Measurements from ENCODE around the gene KATNIP. TPM values are rescaled to one million over a fixed set of nuclear protein-coding genes. Genes with fewer than 3 reads are reported as not detected.

Gene KATNIP
- total and polyA plus RNA-seq, 2 of the 13 experiments (the other 11 are each of a cell fraction or from before 2014, with no cell fraction given) = 9.7 to 12.0 TPM

DNA sequence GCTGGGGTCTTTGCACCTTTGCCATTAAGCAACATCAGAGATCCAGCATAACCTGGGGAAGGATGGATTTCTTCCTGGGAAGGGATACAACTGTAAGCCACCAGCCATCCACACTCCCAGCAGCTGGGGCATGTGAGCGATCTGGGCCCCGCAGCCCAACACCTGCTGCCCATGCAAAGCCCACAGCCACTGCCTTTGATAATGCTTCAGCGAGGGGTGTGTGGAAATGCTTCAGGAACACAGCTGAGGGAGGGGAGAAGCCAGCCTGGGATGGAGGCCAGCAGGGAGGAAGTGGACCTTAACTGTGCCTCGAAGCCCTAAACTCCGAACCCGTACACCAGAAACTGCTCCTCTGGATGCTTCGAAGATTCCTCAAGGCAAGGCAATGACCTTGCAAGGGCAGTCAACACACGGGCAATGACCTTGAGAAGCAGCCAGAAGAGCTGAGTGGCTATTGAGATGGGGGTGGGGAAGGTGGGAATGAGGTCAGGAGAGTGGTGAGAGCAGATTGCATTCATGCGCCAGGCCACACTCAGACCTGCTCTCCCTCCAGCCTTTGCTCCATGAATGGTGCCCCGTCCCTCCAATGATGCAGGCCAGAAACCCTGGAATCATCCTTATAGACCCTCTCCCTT, 49.1 kb downstream of the KATNIP start:
- Histone ChIP-seq H3K9ac (ENCODE audit: insufficient read depth, low read depth, low read length) (no peak overlapping the region), H3K27me3 (ENCODE audit: control insufficient read depth in 1 of 2, insufficient read depth in 2 of 2, low read length in 2 of 2) (no peaks in the 10 kb centered on the region), H3K9me3 (ENCODE audit: low read length) (no peaks in the 10 kb centered on the region), H3K4me2 (ENCODE audit: low read depth, low read length) (no peak overlapping the region), H3K36me3 (replicated peaks in 1 of 2; ENCODE audit: control insufficient read depth in 1 of 2, insufficient read depth in 2 of 2, low read length in 2 of 2) (no peaks in the 10 kb centered on the region), H4K20me1 (ENCODE audit: insufficient read depth, low read length) (no peaks in the 10 kb centered on the region), H3K4me1 (ENCODE audit: insufficient read depth, low read length) (peaks cover 14% of the 10 kb centered on the region), H3K27ac (ENCODE audit: extremely low read length, insufficient read depth, low read length) (no peak overlapping the region), H3K4me3 (replicated peaks in 1 of 3; ENCODE audit: insufficient read depth in 1 of 3, low read depth in 2 of 3, low read length in 3 of 3) (no peak overlapping the region), H2AFZ (ENCODE audit: low read length) (no peak overlapping the region), H3K79me2 (ENCODE audit: insufficient read depth, low read length) (no peaks in the 10 kb centered on the region)
- DNase-seq (ENCODE audit: low spot score) = no peak
- POLR2A ChIA-PET = no interaction called here
- 91% methylated on average over 9 of the region's 10 CpGs for WGBS (ENCODE audit: low lambda C conversion rate)
- CTCF ChIA-PET (ENCODE audit: low intra/inter-chr PET ratio, low total read pairs) = no interaction called here
- no peak for FAIRE-seq
- intact Hi-C loops (cut with micrococcal nuclease; ENCODE audit: unreplicated experiment) (no loop called here), in situ Hi-C loops (cut with HindIII; ENCODE audit: extremely low pct_ligation_motif_present, low pct_unique_long_range_greater_than_20kb) (no loop called here)
- no peak for ATAC-seq
- BruUV-seq (replicated peaks) = no TSS peak
- TF ChIP-seq ZNF552 (CRISPR knock-in tag; IDR thresholded peaks at IDR 0.05; ENCODE audit: borderline replicate concordance) = no peak
- TF ChIP-seq HNF4A (CRISPR knock-in tag; IDR thresholded peaks at IDR 0.05) = no peak
- TF ChIP-seq ZNF138 (CRISPR knock-in tag; IDR thresholded peaks at IDR 0.05; ENCODE audit: low read depth) = no peak

DNA sequence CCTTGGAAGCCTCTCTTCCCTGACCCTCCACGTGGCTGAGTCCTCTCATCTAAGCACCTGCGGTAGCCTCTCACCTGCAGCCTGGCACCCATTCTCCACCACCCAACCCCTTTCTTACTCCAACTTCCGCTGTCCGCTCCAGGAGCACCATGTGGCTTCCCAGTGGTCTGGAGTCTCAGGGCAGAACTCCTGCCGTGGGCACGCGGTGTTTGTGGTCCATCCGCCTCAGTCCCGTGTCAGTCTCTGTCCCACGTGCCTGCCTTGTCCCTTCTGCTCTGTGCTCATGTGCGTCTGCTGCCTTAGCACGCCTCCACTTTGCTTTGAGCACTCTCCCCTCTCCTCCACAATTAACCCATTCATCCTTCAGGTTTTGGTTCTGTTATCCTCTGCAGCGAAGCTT, 49.7 kb downstream of the KATNIP start:
- H3K9me3 ChIP-seq (ENCODE audit: low read length) = no peaks in the 10 kb centered on the region
- no peaks in the 10 kb centered on the region for H4K20me1 ChIP-seq (ENCODE audit: insufficient read depth, low read length)
- POLR2A ChIA-PET = no interaction called here
- H3K4me3 ChIP-seq (replicated peaks in 1 of 3; ENCODE audit: insufficient read depth in 1 of 3, low read depth in 2 of 3, low read length in 3 of 3) = no peak overlapping the region
- no peak overlapping the region for H3K9ac ChIP-seq (ENCODE audit: insufficient read depth, low read depth, low read length)
- BruUV-seq (replicated peaks) = no TSS peak
- no peak overlapping the region for H3K27ac ChIP-seq (ENCODE audit: extremely low read length, insufficient read depth, low read length)
- H3K4me2 ChIP-seq (ENCODE audit: low read depth, low read length) = no peak overlapping the region
- in situ Hi-C loops (cut with HindIII; ENCODE audit: extremely low pct_ligation_motif_present, low pct_unique_long_range_greater_than_20kb) = no loop called here
- peaks cover 14% of the 10 kb centered on the region for H3K4me1 ChIP-seq (ENCODE audit: insufficient read depth, low read length)
- 98% methylated on average over 13 of the region's 13 CpGs for WGBS (ENCODE audit: low lambda C conversion rate)
- FAIRE-seq = no peak
- DNase-seq (ENCODE audit: low spot score) = no peak
- no peak for ATAC-seq
- H2AFZ ChIP-seq (ENCODE audit: low read length) = no peak overlapping the region
- intact Hi-C loops (cut with micrococcal nuclease; ENCODE audit: unreplicated experiment) = loop anchor here (10.0 kb wide), 1 partner anchor 85 kb away; no protein-coding TSS in a partner anchor
- H3K79me2 ChIP-seq (ENCODE audit: insufficient read depth, low read length) = no peaks in the 10 kb centered on the region
- no peaks in the 10 kb centered on the region for H3K36me3 ChIP-seq (replicated peaks in 1 of 2; ENCODE audit: control insufficient read depth in 1 of 2, insufficient read depth in 2 of 2, low read length in 2 of 2)
- TF ChIP-seq ZMAT3 (CRISPR knock-in tag; conservative IDR thresholded peaks at IDR 0.05) (no peak), FUBP1 (CRISPR knock-in tag; IDR thresholded peaks at IDR 0.05; ENCODE audit: borderline replicate concordance) (no peak), SMAD3 (CRISPR knock-in tag; IDR thresholded peaks at IDR 0.05) (no peak), ZNF724P (CRISPR knock-in tag; IDR thresholded peaks at IDR 0.05; ENCODE audit: borderline replicate concordance) (no peak), ZNF572 (CRISPR knock-in tag; IDR thresholded peaks at IDR 0.05) (no peak), ZC3H4 (CRISPR knock-in tag; IDR thresholded peaks at IDR 0.05; ENCODE audit: borderline replicate concordance) (no peak), ZNF619 (CRISPR knock-in tag; IDR thresholded peaks at IDR 0.05) (no peak), ZNF10 (CRISPR knock-in tag; IDR thresholded peaks at IDR 0.05; ENCODE audit: borderline replicate concordance, low read depth) (no peak), SP4 (CRISPR knock-in tag; IDR thresholded peaks at IDR 0.05) (no peak), DNMT1 (CRISPR knock-in tag; IDR thresholded peaks at IDR 0.05) (no peak), SCMH1 (CRISPR knock-in tag; IDR thresholded peaks at IDR 0.05; ENCODE audit: borderline replicate concordance) (no peak), ZNF260 (CRISPR knock-in tag; IDR thresholded peaks at IDR 0.05; ENCODE audit: borderline replicate concordance, low read depth) (no peak)
- H3K27me3 ChIP-seq (ENCODE audit: control insufficient read depth in 1 of 2, insufficient read depth in 2 of 2, low read length in 2 of 2) = no peaks in the 10 kb centered on the region
- CTCF ChIA-PET (ENCODE audit: low intra/inter-chr PET ratio, low total read pairs) = no interaction called here

Measured in HepG2 (cell line).